IMR-90 (cell line): ENCODE data around the gene FSTL1. TPM values are rescaled to one million over a fixed set of nuclear protein-coding genes. Genes with fewer than 3 reads are reported as not detected.

Experiments
- ATAC-seq: fragments of 200-7000 bp; cut with Tn5 transposase; 2 replicates; pipeline ENCODE4 v1.9.1; 2020; ENCODE audit warnings: low read depth, mild to moderate bottlenecking, moderate library complexity
- BruUV-seq: library from RNA; stranded (reverse); fragments of 400-500 nt; replicated peaks from 2 replicates; lab custom pipeline; 2021; lab: Mats Ljungman, UMichigan
- CTCF ChIA-PET: fragments of 300-600 bp; formaldehyde crosslinking; extraction: SDS; loops from one replicate; lab custom pipeline; 2021; ENCODE audit warnings: antibody characterized with exemption; lab: Yijun Ruan, JAX
- POLR2A ChIA-PET: fragments of 300-600 bp; sonication (Branson Sonifier 250); formaldehyde crosslinking; loops from one replicate; lab custom pipeline; 2022; ENCODE audit warnings: antibody characterized with exemption; ENCODE audit not compliant: unreplicated experiment; lab: Charles Lee
- DNase-seq: peaks from one replicate; pipeline ENCODE4 v3.0.0; 2013
- H2AFZ ChIP-seq: replicated peaks from 2 replicates; pipeline ENCODE3; 2013; ENCODE audit warnings: low read length, mild to moderate bottlenecking; ENCODE audit not compliant: poor library complexity
- H2AK5ac ChIP-seq: 2 replicates; pipeline ENCODE4 v1.6.1; 2013; ENCODE audit warnings: low read depth, low read length, inconsistent platforms
- H2AK9ac ChIP-seq: replicated peaks from 2 replicates; pipeline ENCODE3; 2013; ENCODE audit warnings: mild to moderate bottlenecking, low read depth, low read length, moderate library complexity; ENCODE audit not compliant: poor library complexity
- H2BK120ac ChIP-seq: 2 replicates; pipeline ENCODE4 v1.6.1; 2013; ENCODE audit warnings: low read depth, low read length, inconsistent platforms
- H2BK15ac ChIP-seq: 3 replicates; pipeline ENCODE4 v1.6.1; 2013; ENCODE audit warnings: low read depth, low read length, inconsistent platforms
- H2BK20ac ChIP-seq: 2 replicates; pipeline ENCODE4 v1.6.1; 2013; ENCODE audit warnings: low read depth, mild to moderate bottlenecking, inconsistent platforms, low read length, moderate library complexity
- H2BK5ac ChIP-seq: 2 replicates; pipeline ENCODE4 v1.6.1; 2013; ENCODE audit warnings: mild to moderate bottlenecking, low read depth, low read length, inconsistent platforms; ENCODE audit not compliant: poor library complexity, severe bottlenecking
- H3K14ac ChIP-seq: replicated peaks from 2 replicates; pipeline ENCODE4 v1.6.1; 2013; ENCODE audit warnings: low read depth, low read length, inconsistent platforms
- H3K18ac ChIP-seq: 2 replicates; pipeline ENCODE4 v1.6.1; 2013; ENCODE audit warnings: low read depth, low read length, control low read depth
- H3K23ac ChIP-seq: 2 replicates; pipeline ENCODE4 v1.6.1; 2013; ENCODE audit warnings: low read depth, low read length, inconsistent platforms
- H3K27ac ChIP-seq: 2 replicates; pipeline ENCODE4 v1.5.1; 2013; ENCODE audit warnings: mild to moderate bottlenecking, control low read depth, low read length; ENCODE audit not compliant: insufficient read depth
- H3K27me3 ChIP-seq: 2 replicates; pipeline ENCODE4 v1.6.1; 2013; ENCODE audit warnings: low read length; ENCODE audit not compliant: control insufficient read depth, insufficient read depth
- H3K36me3 ChIP-seq: 2 replicates; pipeline ENCODE4 v1.6.1; 2013; ENCODE audit warnings: low read length, mixed read lengths; ENCODE audit not compliant: control insufficient read depth, insufficient read depth
- H3K4ac ChIP-seq: 2 replicates; pipeline ENCODE4 v1.6.1; 2013; ENCODE audit warnings: low read depth, low read length, inconsistent platforms
- H3K4me1 ChIP-seq: 2 replicates; pipeline ENCODE4 v1.6.1; 2013; ENCODE audit warnings: low read length, mixed read lengths; ENCODE audit not compliant: control insufficient read depth, insufficient read depth
- H3K4me2 ChIP-seq: 2 replicates; pipeline ENCODE4 v1.6.1; 2013; ENCODE audit warnings: low read depth, mild to moderate bottlenecking, control low read depth, low read length, moderate library complexity
- H3K4me3 ChIP-seq: 2 replicates; pipeline ENCODE4 v1.5.1; 2013; ENCODE audit warnings: low read depth, mild to moderate bottlenecking, control low read depth, low read length, moderate library complexity; ENCODE audit not compliant: insufficient read depth
- H3K56ac ChIP-seq: 2 replicates; pipeline ENCODE4 v1.6.1; 2013; ENCODE audit warnings: low read length, inconsistent platforms; ENCODE audit not compliant: insufficient read depth; ENCODE audit errors: extremely low read depth
- H3K79me1 ChIP-seq, 2 experiments: 2 replicates each; pipeline ENCODE4 v1.6.1; 2013; ENCODE audit warnings: low read length in 2 of 2, inconsistent platforms in 1 of 2, low read depth in 1 of 2
- H3K9ac ChIP-seq: 2 replicates; pipeline ENCODE4 v1.6.1; 2013; ENCODE audit warnings: low read depth, low read length, control low read depth
- H3K9me1 ChIP-seq: 2 replicates; pipeline ENCODE4 v1.6.1; 2013; ENCODE audit warnings: low read length, inconsistent platforms; ENCODE audit not compliant: insufficient read depth
- H3K9me3 ChIP-seq: 2 replicates; pipeline ENCODE4 v1.6.1; 2013; ENCODE audit warnings: low read length; ENCODE audit not compliant: control insufficient read depth, insufficient read depth
- H4K20me1 ChIP-seq: 2 replicates; pipeline ENCODE4 v1.6.1; 2013; ENCODE audit warnings: low read length, inconsistent platforms; ENCODE audit not compliant: insufficient read depth
- H4K5ac ChIP-seq: 2 replicates; pipeline ENCODE4 v1.6.1; 2013; ENCODE audit warnings: mild to moderate bottlenecking, low read depth, low read length, control low read depth
- H4K8ac ChIP-seq, 2 experiments: 2 replicates each; pipeline ENCODE4 v1.6.1; 2013; ENCODE audit warnings: low read depth in 2 of 2, low read length in 2 of 2, control low read depth in 1 of 2, inconsistent platforms in 1 of 2
- H4K91ac ChIP-seq: 2 replicates; pipeline ENCODE4 v1.6.1; 2013; ENCODE audit warnings: low read depth, low read length, inconsistent platforms; ENCODE audit not compliant: insufficient read depth
- CEBPB ChIP-seq: IDR thresholded peaks from 2 replicates; pipeline ENCODE4 v1.6.1; 2012; ENCODE audit warnings: low read depth, low read length, improper control_type of control experiment
- CHD1 ChIP-seq: IDR thresholded peaks from 2 replicates; pipeline ENCODE4 v1.6.1; 2012; ENCODE audit warnings: low read depth, low read length, improper control_type of control experiment
- CTCF ChIP-seq: conservative IDR thresholded peaks from 2 replicates; pipeline ENCODE4 v1.5.1; 2012; ENCODE audit warnings: mild to moderate bottlenecking, low read depth, low read length, improper control_type of control experiment
- MAFK ChIP-seq: IDR thresholded peaks from 2 replicates; pipeline ENCODE4 v1.6.1; 2012; ENCODE audit warnings: low read depth, low read length, improper control_type of control experiment
- RFX5 ChIP-seq: IDR thresholded peaks from 2 replicates; pipeline ENCODE4 v1.8.0; 2012; ENCODE audit warnings: low read depth, mild to moderate bottlenecking, low read length, moderate library complexity
- WGBS, 2 experiments: methylation state at CpG; one replicate each; pipeline versions ENCODE4 v1.1.5 to v1.1.7; 2013; ENCODE audit warnings: missing lambda C conversion rate in 2 of 2; ENCODE audit not compliant: insufficient read length in 1 of 2; ENCODE audit errors: extremely low coverage in 2 of 2; 5-methylcytosine and 5-hydroxymethylcytosine counted together
- dilution Hi-C: fragments of 300-500 bp; cut with HindIII; formaldehyde crosslinking; loops from one replicate; pipeline ENCODE4 v1.14.3; 2018; ENCODE audit warnings: low sequenced_read_pairs; ENCODE audit not compliant: unreplicated experiment
- in situ Hi-C: fragments of 300-500 bp; cut with MboI; formaldehyde crosslinking; loops from 3 replicates; pipeline ENCODE4 v1.14.3; 2019; ENCODE audit warnings: low sequenced_read_pairs, inconsistent platforms, mixed read lengths
- intact Hi-C: fragments of 100-400 bp; cut with micrococcal nuclease; formaldehyde crosslinking; loops from 2 replicates; pipeline ENCODE4 v1.10.0; 2022
- polyA plus RNA-seq, 3 experiments: library from polyadenylated mRNA; depleted of rRNA; stranded (reverse); fragments of >200 nt; gene quantifications; 2 replicates each; pipeline ENCODE4 v1.2.3, GENCODE V29; 2012; ENCODE audit warnings: low replicate concordance in 1 of 3
- total RNA-seq: library from RNA; depleted of rRNA; stranded (reverse); fragments of >200 nt; gene quantifications from 2 replicates; pipeline ENCODE4 v1.2.3, GENCODE V29; 2012

Gene FSTL1
- total and polyA plus RNA-seq, 2 of the 4 experiments (the other 2 are of a cell fraction), result 864 to 1,642 TPM

GRCh38 chr3:120433662-120434331, 17.0 kb downstream of the FSTL1 start:
- peak overlapping the region; percentile 56; the same call in 1 of the 2 replicates for H2BK20ac ChIP-seq
- H3K36me3 ChIP-seq, result peaks cover 45% of the 10 kb centered on the region
- no peak overlapping the region for H2BK15ac ChIP-seq
- peak overlapping the region; percentile 54; the same call in 1 of the 2 replicates for H3K14ac ChIP-seq
- H3K18ac ChIP-seq, result no peak overlapping the region
- peak overlapping the region; percentile 40; the same call in 1 of the 2 replicates for H2AK5ac ChIP-seq
- H3K9ac ChIP-seq, result no peak overlapping the region
- H3K56ac ChIP-seq, result no peak overlapping the region
- peaks cover 46% of the 10 kb centered on the region for H3K9me1 ChIP-seq
- CTCF ChIA-PET, result interaction anchor here (1.2 kb wide), 1 partner anchor 125 kb away, joined by 3 read pairs; no protein-coding TSS in a partner anchor
- in situ Hi-C loops (loop anchor here (25.0 kb wide), 2 partner anchors 354 to 1054 kb away; no protein-coding TSS in a partner anchor), intact Hi-C loops (no loop called here), dilution Hi-C loops (no loop called here)
- H4K91ac ChIP-seq, result no peak overlapping the region
- H4K20me1 ChIP-seq, result peaks cover 94% of the 10 kb centered on the region
- BruUV-seq, result no TSS peak
- WGBS, 2 experiments, result 92% methylated on average over 4 of the region's 4 CpGs; no CpG with 5 or more reads in 1 of the 2 experiments
- POLR2A ChIA-PET, result no interaction called here
- no peak overlapping the region for H4K8ac ChIP-seq
- ATAC-seq (no peak), DNase-seq (no peak)
- peak overlapping the region; percentile 44 for H2BK5ac ChIP-seq
- no peak overlapping the region for H2BK120ac ChIP-seq
- TF ChIP-seq CTCF (no peak), CHD1 (no peak), MAFK (no peak), RFX5 (no peak), CEBPB (no peak)
- H3K4ac ChIP-seq, result peak overlapping the region; percentile 37; the same call in 1 of the 2 replicates
- no peak overlapping the region for H4K5ac ChIP-seq
- H3K4me2 ChIP-seq, result no peak overlapping the region
- H3K9me3 ChIP-seq, result no peaks in the 10 kb centered on the region
- H3K4me3 ChIP-seq, result no peak overlapping the region
- H3K27me3 ChIP-seq, result no peaks in the 10 kb centered on the region
- peak overlapping the region; percentile 6 for H2AK9ac ChIP-seq
- peaks cover 25 to 86% of the 10 kb centered on the region in 2 experiments for H3K79me1 ChIP-seq
- H3K27ac ChIP-seq, result peak overlapping the region; percentile 44; the same call in 1 of the 2 replicates
- peaks cover 51% of the 10 kb centered on the region for H3K4me1 ChIP-seq
- H3K23ac ChIP-seq, result peak overlapping the region; percentile 48; the same call in 1 of the 2 replicates
- H2AFZ ChIP-seq, result no peak overlapping the region
